ENCODE results near the gene NFYA.
"Not testable (repeated sequence)": the region's sequence is repeated elsewhere in the genome, so short reads cannot be mapped to it uniquely, and the experiment has no call there.

GRCh38 chr6:41115027-41115426 lies 42.3 kb downstream of the NFYA start:
- TF ChIP-seq GATAD2A (IDR thresholded peaks at IDR 0.05); PRMT5 (CRISPR knock-in tag; IDR thresholded peaks at IDR 0.05); CEBPZ (IDR thresholded peaks at IDR 0.05; ENCODE audit: borderline replicate concordance, low read depth, low read length); NFYB (IDR thresholded peaks at IDR 0.05; ENCODE audit: extremely low read depth, insufficient read length); NR2C2 (CRISPR knock-in tag; IDR thresholded peaks at IDR 0.05); NR2C2 (tag; IDR thresholded peaks at IDR 0.05); KAT8 (IDR thresholded peaks at IDR 0.05; ENCODE audit: low read depth); IRF2 (CRISPR knock-in tag; IDR thresholded peaks at IDR 0.05); HMGXB4 (CRISPR knock-in tag; IDR thresholded peaks at IDR 0.05); RB1 (IDR thresholded peaks at IDR 0.05; ENCODE audit: low read depth); BHLHE40 (IDR thresholded peaks at IDR 0.05; ENCODE audit: low read length); CREM (IDR thresholded peaks at IDR 0.05; ENCODE audit: low read depth); CBX2 (IDR thresholded peaks at IDR 0.05; ENCODE audit: insufficient read depth, low read length, poor library complexity, severe bottlenecking); TAF1 (IDR thresholded peaks at IDR 0.05; ENCODE audit: control insufficient read depth, extremely low read depth, insufficient read depth, low read length, severe bottlenecking): not testable (repeated sequence)

Data from K562 (cell line).